T1000 (cell line): Measurements from ENCODE around the gene THRA.

ENCODE experiments used
- DNase-seq: peaks from one replicate; lab custom pipeline; 2025; ENCODE audit warnings: mixed read lengths; lab: John Stamatoyannopoulos, UW

Gene THRA

DNA sequence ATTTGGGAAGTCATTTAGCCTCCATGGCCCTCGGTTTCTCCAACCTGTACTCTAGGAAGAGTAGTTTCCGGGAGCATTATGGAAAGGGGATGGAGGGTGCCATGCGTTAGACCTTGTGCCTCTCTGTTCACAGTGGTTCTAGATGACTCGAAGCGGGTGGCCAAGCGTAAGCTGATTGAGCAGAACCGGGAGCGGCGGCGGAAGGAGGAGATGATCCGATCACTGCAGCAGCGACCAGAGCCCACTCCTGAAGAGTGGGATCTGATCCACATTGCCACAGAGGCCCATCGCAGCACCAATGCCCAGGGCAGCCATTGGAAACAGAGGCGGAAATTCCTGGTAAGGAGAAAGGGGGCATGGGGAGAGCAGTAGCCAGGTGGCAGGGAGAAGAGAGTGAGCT lies 21.7 kb downstream of the THRA start:
- DNase-seq: no peak

DNA sequence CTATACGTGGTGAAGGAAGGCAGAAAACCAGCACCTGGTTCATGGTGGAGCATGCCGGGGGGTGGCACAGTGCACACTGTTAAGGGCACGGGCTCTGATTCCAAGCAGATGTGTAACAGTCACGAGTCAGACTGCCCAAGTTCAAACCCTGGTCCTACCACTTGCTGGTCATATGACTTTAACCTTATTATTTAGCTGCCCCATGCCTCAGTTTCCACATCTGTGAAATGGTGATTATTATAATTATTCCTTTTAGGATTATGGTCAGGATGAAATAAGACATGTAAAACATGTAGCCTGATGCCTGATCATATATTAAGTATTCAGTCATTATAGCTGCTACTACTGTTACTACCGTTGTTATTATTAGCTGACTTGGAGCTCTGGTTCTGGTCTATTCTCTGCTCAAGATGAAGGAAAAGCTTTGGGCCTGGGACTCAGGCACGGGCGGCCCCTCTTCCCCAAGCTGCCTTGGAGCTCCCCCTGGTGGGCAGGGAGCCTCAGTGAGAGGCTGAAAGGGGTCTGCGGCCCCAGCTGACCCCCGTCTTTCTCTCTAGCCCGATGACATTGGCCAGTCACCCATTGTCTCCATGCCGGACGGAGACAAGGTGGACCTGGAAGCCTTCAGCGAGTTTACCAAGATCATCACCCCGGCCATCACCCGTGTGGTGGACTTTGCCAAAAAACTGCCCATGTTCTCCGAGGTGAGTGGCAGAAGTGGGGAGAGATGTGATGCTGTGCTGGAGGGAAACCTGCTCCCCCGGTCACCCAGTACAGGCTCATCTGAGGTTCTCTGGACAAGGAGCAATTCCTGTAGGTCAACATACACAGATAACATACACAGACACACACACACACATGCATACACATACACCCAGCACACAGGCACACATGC lies 23.6 kb downstream of the THRA start:
- DNase-seq: no peak

DNA sequence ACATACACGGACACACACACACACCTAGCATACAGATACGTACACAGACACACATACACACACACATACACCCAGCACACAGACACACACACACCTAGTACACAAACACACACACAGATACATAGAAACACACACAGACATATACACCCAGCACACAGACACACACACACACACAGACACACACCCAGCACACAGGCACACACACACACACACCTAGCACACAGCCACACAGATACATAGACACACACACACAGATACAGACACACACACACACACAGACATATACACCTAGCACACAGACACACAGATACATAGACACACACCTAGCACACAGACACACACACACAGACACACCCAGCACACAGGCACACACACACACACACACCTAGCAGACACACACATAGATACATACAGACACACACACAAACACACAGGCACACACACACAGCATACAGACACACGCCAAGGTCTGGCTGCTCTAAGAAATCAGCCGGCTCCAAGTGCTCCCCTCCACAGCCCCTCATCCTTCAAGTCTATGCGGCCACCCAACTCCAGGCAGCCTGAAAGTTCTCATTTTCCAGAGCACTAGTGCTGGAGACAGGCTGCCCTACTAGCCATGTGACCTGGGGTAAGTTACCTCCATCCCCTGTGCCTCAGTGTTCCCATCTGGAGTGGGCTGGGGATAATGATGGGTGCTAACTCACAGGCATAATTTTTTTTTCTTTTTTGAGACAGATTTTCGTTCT lies 24.5 kb downstream of the THRA start:
- DNase-seq: no peak

DNA sequence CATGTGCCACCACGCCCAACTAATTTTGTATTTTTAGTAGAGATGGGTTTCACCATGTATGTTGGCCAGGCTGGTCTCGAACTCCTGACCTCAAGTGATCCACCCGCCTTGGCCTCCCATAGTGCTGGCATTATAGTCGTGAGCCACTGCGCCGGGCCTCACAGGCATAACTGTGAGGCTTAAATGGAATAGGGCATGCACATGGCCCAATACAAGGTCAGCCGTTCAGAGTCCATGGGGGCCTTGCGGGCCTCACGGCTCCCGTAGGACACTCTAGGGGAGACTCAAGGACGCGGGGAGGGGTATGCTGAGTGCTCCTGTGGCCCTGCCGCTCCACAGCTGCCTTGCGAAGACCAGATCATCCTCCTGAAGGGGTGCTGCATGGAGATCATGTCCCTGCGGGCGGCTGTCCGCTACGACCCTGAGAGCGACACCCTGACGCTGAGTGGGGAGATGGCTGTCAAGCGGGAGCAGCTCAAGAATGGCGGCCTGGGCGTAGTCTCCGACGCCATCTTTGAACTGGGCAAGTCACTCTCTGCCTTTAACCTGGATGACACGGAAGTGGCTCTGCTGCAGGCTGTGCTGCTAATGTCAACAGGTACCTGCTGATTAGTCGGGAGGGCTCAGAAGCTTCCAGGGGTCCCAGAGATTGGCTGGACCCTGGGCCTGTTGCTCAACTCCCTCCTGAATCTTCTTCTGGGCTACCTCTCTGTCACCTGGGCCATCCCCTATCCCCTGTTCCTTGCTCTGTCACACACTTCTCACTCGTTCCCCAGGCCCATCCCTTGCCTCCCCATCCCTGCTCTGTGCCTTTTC lies 25.3 kb downstream of the THRA start:
- no peak for DNase-seq

DNA sequence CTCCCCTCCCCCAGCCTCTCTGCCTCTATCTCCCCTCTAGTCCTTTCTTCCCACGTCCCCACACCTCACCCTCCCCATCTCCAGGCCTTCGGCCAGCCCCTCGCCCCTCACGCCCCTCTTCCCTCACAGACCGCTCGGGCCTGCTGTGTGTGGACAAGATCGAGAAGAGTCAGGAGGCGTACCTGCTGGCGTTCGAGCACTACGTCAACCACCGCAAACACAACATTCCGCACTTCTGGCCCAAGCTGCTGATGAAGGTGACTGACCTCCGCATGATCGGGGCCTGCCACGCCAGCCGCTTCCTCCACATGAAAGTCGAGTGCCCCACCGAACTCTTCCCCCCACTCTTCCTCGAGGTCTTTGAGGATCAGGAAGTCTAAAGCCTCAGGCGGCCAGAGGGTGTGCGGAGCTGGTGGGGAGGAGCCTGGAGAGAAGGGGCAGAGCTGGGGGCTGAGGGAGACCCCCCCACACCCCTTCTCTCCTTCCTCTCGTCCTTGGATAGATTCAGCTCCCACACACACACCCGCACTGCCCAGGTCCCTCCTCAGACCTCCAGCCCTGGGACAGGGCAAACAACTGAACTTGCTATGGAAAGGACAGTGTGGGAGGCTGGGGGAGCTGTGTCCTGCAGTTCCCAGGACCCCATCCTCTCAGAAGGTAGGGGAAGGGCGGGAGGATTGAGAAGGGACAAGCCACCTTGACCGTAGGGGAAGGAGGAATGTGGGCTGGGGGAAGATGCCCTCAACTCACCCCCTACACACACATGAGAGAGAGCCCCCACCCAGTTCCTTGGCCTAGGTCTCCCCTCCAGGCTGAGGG lies 26.5 kb downstream of the THRA start:
- no peak for DNase-seq

DNA sequence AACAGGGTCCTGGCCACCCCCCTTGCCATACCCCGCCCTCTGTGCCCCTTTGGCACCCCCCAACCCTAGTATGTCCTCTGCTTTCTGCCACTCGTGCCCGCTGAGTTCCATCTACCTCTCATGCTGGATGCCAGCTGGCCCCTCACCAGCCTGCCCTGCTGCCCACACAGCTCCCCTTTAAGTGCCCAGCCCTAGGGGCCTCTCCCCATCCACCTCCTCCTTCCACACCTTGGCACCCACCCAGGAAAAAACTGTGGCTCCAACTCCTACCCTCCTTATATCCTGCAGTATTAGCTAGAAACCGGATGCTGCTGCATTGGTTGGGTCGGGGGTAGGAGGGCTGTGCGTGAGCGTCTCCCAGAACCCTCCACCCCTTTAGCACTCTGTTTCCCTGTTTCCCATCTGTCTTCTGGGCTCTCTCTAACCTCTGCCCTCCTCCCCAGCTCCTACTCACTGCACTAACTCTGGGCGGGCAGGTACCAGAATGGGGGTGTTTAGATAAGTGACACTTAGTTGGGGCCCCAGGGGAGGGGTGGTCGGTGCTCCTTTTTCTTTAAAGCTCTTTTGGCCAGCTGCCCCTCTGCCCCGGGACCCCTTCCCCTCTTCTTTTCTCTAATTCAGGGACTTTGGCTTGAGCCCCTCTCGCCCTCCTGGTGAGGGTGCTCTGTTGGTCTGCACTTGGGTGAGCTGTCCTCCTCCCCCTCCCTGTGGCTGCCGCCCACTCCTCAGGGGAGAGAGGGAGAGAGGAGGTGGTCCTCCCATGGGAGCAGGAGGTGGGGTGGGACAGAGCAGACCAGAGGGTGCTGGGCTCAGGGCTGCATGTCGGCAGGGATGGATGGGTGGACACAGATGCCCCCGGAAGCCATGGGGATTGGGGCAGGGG lies 27.7 kb downstream of the THRA start:
- DNase-seq: no peak

DNA sequence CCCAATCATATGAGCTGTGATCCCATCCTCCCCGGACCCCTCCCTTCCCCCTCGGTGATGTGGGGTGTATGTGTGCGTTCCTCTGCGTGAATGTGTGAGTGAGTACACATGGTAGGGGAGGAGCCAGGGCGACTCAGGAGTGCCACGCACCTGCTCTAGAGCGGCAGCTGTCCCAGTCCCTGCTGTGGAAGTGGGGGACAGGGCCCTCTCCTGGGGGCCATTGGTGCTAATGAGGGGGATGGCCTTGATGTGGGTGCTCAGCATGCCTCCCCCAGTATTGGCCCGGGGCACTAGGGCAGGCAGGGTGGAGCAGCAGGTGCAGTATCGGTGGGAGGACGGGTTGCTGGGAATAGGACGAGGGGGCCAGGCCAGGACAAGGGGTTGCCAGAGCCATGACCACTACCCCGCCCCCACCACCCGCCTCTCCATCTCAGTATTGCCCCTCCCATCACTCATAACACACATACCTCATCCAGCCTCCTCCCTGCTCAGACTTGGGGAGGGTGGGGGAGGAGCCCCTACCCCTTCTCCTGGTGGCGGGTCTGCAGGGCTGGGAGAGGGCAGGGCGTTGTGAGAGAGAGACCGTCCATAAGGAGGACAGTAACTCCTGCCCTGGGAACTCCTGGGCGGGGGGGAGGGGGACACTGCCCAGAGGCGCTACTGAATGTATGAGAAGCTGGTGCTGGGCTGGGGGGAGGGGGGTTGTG lies 29.1 kb downstream of the THRA start:
- DNase-seq: no peak

DNA sequence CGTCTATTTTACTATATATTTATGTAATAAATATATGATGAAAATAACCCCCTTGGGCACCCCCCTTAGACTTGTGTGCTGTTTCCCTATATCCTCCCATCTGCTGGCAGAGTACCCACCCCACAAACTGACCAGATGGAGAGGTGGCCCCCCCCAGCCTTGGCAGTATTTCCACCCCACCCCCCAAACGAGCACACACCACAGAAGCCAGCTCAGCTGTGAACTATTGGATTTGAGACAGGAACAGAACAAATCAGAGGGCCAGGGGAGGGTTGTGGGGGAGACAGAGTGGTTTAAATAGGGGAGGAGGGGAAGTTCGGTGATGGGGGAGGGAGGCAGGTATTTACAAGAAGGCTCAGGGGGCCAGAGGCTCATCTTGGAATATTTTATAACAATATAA lies 29.8 kb downstream of the THRA start:
- no peak for DNase-seq

DNA sequence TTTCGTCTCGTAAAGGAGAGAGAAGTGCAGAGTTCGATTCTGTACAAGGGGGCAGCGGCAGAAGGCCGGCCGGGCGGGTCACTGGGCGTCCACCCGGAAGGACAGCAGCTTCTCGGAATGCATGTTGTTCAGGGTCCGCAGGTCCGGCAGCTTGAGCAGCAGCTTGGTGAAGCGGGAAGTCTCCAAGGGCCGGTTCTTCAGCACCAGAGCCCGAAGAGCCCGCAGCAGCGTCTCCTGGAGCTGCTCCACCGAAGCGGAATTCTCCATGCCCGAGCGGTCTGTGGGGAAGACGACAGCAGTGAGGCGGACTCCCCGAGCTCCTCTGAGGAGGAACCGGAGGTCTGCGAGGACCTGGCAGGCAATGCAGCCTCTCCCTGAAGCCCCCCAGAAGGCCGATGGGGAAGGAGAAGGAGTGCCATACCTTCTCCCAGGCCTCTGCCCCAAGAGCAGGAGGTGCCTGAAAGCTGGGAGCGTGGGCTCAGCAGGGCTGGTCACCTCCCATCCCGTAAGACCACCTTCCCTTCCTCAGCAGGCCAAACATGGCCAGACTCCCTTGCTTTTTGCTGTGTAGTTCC lies 30.3 kb downstream of the THRA start:
- no peak for DNase-seq

DNA sequence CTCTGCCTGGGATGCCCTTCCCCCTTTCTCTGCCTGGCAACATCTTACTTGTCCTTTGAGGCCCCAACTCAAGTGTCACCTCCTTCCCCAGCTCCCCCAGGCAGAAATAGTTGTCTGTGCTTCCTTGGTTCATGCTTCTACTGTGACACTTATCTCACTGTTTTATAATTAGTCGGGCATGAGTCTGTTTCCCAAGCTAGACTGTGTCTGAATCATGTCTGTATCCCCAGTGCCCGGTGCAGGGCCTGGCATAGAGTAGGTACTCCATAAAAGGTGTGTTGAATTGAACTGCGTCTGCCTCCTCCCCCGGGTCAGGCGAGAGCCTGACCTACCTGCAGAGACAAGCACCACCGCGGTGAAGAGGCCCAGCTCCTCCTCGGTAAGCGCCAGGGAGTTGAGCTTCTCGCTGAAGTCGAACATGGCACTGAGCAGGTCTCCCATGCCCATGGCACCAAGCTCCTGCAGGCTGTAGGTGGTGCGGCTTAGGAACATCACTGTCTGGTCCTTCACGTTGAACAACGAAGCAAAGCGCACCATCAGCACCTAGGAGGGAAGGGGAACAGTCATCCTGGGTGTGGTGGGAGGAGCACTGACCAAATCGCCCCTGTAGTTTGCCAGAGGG lies 30.9 kb downstream of the THRA start:
- DNase-seq: no peak

DNA sequence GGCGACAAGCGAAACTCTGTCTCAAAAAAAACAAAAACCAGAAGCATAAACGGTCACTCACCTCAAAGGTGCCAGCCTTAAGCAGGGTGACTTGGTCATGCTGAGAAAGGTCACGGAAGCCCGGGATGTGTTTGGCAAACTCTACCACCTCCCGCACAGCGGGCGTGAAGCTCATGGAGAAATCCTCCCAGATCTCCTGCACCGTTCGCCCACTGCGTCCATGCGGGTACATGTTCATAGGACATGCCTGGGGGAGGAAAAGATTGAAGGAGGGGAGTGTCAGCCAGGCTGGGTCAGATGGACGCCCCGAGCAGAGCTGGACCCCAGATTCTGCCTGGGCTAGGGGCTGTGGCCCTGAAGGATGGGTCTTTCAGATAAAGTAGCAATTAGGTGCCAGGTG lies 32.1 kb downstream of the THRA start:
- no peak for DNase-seq

DNA sequence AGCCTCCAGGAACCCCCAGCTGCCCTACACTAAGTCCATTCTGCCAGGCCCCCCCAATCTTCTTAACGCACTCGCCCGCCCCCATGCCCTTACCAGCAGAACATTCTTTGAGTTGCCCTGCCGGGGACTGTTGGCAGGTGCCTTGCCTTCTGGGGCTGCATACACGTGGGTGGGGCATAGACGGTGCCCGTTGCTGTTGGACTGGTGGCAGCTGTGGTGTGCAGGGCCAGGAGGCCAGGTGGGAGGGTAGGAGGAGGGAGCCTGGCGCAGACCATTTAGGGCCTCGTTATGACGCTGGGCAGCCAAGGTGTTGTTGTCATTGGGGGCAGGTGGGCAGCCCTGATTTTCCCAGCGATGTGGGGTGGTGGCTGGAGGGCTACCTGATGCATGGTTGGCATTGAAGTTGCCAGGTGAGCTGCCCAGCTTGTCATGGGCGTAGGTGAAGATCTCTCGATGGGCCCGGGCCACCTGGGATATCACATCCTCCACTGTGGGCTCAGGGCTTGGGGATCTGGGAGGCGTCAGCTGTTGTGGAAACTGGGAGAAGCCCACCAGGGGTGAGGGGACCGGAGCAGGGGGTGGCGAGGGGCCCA lies 32.7 kb downstream of the THRA start:
- DNase-seq: no peak

DNA sequence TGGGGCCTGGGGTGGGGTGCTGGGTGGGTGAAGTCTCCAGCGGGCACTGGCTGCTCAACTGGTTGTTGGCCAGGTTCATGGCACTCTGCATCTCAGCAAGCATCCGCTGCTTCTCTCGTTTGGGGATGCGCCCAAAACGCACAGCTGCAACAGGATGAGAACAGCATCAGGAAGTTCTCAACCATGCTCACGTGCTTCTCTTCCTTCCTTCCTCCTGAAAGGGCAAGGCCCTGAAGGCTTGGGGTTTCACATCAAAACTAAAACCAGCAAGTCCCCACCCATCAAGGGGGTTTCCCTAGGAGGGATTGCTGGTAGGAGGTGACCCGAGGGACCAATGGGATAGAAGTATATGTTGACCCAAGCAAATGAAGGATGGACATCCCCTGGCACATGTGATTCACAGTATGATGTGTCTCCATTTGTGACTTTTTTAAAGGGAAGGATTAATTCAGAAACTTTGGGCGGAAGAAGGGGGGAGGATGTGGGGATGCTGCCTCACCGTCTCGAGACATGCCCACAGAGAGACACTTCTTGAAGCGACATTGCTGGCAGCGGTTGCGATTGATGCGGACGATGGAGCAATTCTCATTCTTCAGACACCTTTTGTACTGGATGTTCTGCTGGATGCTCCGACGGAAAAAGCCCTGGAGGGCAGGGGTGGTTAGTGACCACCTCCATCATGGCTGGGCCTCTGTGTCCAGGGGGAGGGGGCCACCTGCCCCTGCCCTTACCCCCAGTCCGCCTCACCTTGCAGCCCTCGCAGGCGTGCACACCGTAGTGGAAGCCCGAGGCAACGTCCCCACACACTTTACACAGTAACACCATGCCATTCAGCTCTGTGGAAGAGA lies 33.4 kb downstream of the THRA start:
- no peak for DNase-seq

DNA sequence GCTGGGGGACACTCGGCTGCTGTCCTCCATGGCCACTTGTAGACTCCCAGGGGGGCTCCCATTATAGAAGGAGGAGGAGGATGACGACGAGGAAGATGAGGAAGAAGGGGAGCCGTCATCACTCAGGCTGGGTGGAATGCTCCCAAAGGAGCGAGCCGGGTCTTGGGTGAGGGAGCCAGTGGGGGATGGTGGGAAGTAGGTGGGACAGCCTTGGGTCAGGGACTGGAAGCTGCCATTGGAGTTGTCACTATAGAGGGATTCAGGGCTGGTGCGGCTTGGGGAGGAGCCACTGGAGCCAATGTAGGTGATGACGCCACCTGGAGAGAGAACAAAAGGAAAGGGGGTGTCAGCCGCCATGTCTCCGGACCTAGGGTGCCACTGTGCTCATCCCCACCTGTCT lies 34.3 kb downstream of the THRA start:
- no peak for DNase-seq

DNA sequence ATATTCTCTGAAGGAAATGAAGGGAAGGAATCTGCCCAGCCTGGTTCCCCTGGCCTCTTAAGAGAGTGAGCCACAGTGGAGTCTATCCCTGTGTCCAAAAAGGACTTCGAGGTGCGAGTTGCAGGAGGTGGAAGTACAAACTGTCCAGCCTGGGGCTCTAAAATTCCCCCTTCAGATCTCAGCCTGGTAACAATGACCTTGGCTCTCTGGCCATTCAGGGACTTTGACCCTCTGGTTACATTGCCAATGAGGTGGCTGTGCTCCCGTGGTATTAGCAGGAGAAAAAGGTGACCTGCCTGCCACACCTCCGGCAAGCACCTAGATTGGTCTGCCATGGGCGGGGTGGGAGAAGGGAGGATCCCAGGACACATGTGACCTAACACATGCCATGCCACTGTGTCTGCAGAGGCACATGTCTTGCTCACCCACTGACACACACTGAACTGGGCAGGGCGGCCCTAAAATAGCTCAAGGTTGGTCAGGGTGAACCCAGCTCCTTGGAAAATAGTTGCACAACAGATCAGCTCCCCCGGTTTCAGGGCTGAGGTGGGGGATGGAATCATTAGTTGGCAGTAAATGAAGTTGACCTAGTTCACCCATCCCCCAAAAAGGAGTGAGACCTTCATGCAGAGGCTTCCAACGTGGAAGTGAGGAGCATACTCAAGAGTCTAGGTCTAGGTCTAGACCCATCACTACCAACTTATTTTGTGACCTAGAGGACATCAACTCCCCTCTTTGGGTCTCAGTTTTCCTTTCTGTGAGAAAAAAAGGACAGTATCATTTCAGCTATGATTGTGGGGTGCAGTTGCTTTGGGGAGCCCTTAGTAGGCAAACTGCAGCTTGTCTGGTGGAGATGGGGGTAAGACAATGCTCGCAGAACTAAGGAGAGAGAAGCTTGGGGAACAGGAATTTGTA lies 35.4 kb downstream of the THRA start:
- no peak for DNase-seq

DNA sequence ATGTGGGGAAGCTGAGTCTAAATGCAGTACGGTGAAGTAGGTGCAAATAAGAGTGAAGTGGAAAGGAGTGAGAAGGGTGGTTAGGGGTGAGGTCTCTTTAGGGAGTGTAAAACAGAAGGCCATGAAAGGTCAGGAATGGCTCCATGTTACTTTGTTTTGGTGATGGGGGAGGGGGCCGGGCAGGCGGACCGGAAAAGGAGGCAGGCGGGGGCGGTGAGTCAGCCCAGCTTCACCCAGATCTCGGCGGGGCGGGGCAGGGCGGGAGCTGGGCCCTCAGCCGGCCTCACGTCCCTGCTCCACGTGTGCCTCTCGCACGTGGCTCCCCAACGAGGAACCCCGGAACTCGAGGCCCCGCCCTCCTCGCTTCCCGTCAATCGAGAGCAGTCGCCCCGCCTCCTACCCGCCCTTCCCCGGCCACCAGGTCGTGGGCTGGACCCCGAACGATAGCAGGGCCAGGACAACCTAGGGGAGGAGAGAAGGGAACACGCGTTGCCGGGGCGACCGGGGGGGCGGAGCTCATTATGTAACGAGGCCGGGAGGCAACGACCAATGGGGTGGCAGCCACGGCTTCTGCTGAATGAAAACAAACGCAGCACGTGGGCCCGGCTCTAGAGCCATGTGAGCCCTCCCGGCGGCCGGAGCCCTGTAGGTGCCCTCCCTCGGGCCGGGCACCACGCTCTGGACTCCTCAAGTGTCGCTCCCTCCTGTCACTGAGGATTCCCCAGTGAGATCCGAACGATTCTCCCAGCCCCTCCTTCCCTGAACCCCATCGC lies 36.3 kb downstream of the THRA start:
- peak; percentile 99 for DNase-seq
